ENCODE measurements around the gene RASA3. TPM values are rescaled to one million over a fixed set of nuclear protein-coding genes. Genes with fewer than 3 reads are reported as not detected.

Gene RASA3
- total and polyA plus RNA-seq, 9 of the 15 experiments (the other 6 are each of a cell fraction or from before 2014, with no cell fraction given) = 0.72 to 25.3 (median 14.4) TPM

DNA sequence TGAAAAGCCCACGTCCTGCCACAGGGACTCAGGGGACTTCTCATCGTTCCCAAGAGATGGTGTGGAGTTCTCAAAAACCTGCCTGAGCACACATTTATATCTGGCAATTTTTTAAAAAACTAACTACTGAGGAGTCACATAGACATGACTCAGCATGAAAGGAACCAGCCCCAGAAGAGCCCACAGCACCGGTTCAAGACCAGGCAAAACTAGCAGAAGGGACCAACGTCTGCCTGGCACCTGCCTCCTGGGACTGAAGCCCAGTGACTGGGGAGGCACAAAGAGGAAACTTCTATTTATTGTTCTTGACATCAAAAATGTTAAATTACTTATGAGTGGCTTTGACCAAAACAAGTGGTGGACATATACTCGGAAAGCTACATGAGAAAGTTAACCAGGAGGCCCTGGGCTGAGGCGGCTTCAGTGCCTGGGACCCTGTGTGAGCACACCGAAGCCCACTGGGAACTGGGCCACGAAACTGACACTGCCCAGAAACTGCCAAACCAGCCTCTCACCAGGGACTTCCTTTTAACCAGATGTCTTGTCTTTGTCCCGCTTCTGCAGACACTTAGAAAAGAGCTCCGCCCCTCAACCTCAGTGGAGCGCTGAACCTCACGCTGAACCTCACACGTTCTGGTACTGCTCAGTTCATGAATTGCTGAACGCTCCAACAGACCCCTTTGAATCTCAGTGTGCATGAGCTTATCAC is 184.2 kb downstream of the RASA3 start (continued):
- TF ChIP-seq MCM2 (IDR thresholded peaks at IDR 0.05; ENCODE audit: low read depth) = no peak
- TF ChIP-seq ZNF280A (IDR thresholded peaks at IDR 0.05; ENCODE audit: low read depth, partially characterized antibody) = no peak
- TF ChIP-seq HOXB6 (CRISPR knock-in tag; IDR thresholded peaks at IDR 0.05; ENCODE audit: borderline replicate concordance) = no peak
- TF ChIP-seq RBM14 (IDR thresholded peaks at IDR 0.05; ENCODE audit: borderline replicate concordance, insufficient read depth, low read depth, low read length) = no peak
- no peak for TF ChIP-seq ZFP36 (IDR thresholded peaks at IDR 0.05; ENCODE audit: low read depth, low read length, partially characterized antibody)
- no peak for TF ChIP-seq YY1 (IDR thresholded peaks at IDR 0.05; ENCODE audit: borderline replicate concordance in 1 of 3, control insufficient read depth in 1 of 3, extremely low read depth in 1 of 3, insufficient read depth in 3 of 3, insufficient read length in 1 of 3, insufficient replicate concordance in 2 of 3, low read depth in 1 of 3, low read length in 2 of 3)
- TF ChIP-seq NR1H2 (CRISPR knock-in tag; IDR thresholded peaks at IDR 0.05) = no peak
- no peak for TF ChIP-seq ELF2 (CRISPR knock-in tag; IDR thresholded peaks at IDR 0.05)
- no peak for TF ChIP-seq SOX6 (IDR thresholded peaks at IDR 0.05)
- TF ChIP-seq GATAD2A (IDR thresholded peaks at IDR 0.05) = no peak
- TF ChIP-seq CREB5 (CRISPR knock-in tag; IDR thresholded peaks at IDR 0.05) = no peak
- TF ChIP-seq NFE2 (IDR thresholded peaks at IDR 0.05; ENCODE audit: low read depth) = peak; percentile 74
- TF ChIP-seq, protein P1, sequence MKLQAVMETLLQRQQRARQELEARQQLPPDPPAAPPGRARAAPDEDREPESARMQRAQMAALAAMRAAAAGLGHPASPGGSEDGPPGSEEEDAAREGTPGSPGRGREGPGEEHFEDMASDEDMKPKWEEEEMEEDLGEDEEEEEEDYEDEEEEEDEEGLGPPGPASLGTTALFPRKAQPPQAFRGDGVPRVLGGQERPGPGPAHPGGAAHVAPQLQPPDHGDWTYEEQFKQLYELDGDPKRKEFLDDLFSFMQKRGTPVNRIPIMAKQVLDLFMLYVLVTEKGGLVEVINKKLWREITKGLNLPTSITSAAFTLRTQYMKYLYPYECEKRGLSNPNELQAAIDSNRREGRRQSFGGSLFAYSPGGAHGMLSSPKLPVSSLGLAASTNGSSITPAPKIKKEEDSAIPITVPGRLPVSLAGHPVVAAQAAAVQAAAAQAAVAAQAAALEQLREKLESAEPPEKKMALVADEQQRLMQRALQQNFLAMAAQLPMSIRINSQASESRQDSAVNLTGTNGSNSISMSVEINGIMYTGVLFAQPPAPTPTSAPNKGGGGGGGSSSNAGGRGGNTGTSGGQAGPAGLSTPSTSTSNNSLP (IDR thresholded peaks at IDR 0.05; ENCODE audit: borderline replicate concordance, low read depth, low read length) = no peak
- TF ChIP-seq ZNF165 (CRISPR knock-in tag; IDR thresholded peaks at IDR 0.05; ENCODE audit: borderline replicate concordance) = no peak
- no peak for TF ChIP-seq TRIM25 (IDR thresholded peaks at IDR 0.05; ENCODE audit: borderline replicate concordance)
- no peak for TF ChIP-seq ZBTB2 (IDR thresholded peaks at IDR 0.05)
- no peak for TF ChIP-seq DPF2 (IDR thresholded peaks at IDR 0.05)
- TF ChIP-seq C11orf30 (IDR thresholded peaks at IDR 0.05; ENCODE audit: low read depth) = peak; percentile 77
- peak; percentile 49; the same call in 1 of the 2 replicates for TF ChIP-seq MAFK (IDR thresholded peaks at IDR 0.05; ENCODE audit: low read length)

Data from K562 (cell line).